Measurements from ENCODE around the gene SIX6. TPM values are rescaled to one million over a fixed set of nuclear protein-coding genes. Genes with fewer than 3 reads are reported as not detected.

The SIX6 gene
- total and polyA plus RNA-seq, 10 of the 15 experiments (the other 5 are each of a cell fraction or from before 2014, with no cell fraction given) = not detected

- Histone ChIP-seq H3K27me3 (replicated peaks in 1 of 2; ENCODE audit: control insufficient read depth in 2 of 2, insufficient read depth in 2 of 2, low read length in 1 of 2) (no peaks in the 10 kb centered on the region), H3K79me2 (ENCODE audit: control insufficient read depth, insufficient read depth, low read length) (no peaks in the 10 kb centered on the region), H3K4me1 (ENCODE audit: control insufficient read depth, insufficient read depth, low read length) (no peaks in the 10 kb centered on the region), H2AFZ (ENCODE audit: control insufficient read depth, low read depth, low read length) (no peak overlapping the region), H3K4me2 (ENCODE audit: control insufficient read depth, insufficient read depth) (no peak overlapping the region), H3K4me3 (no peak overlapping the region), H3K9ac (ENCODE audit: control insufficient read depth, insufficient read depth, low read length) (no peak overlapping the region), H4K20me1 (ENCODE audit: control insufficient read depth, insufficient read depth) (no peaks in the 10 kb centered on the region), H3K27ac (ENCODE audit: control insufficient read depth, insufficient read depth) (no peak overlapping the region), H3K36me3 (ENCODE audit: control insufficient read depth in 2 of 2, insufficient read depth in 2 of 2, low read length in 1 of 2) (no peaks in the 10 kb centered on the region), H3K9me3 (replicated peaks; ENCODE audit: control insufficient read depth, insufficient read depth, low read length) (no peaks in the 10 kb centered on the region)
- RAD21 ChIA-PET (ENCODE audit: unreplicated experiment) = no interaction called here
- ATAC-seq (no peak), DNase-seq (ENCODE audit: low read depth, low spot score) (no peak), FAIRE-seq (no peak)
- CTCF ChIA-PET = no interaction called here
- POLR2A ChIA-PET = no interaction called here
- SMC1A ChIA-PET (ENCODE audit: uncharacterized antibody, unreplicated experiment) = no interaction called here
- TF ChIP-seq BMI1 (IDR thresholded peaks at IDR 0.05; ENCODE audit: borderline replicate concordance) = no peak
- TF ChIP-seq NKRF (conservative IDR thresholded peaks at IDR 0.05) = no peak
- TF ChIP-seq RELA (IDR thresholded peaks at IDR 0.05; ENCODE audit: borderline replicate concordance, partially characterized antibody) = no peak
- intact Hi-C loops (cut with micrococcal nuclease; ENCODE audit: unreplicated experiment) (no loop called here), in situ Hi-C loops (cut with MboI) (no loop called here)
- no TSS peak for BruUV-seq (replicated peaks)
These were observed 28.7 kb downstream of the SIX6 start for GRCh38 chr14:60537663-60538062.

- no peak overlapping the region for H3K27ac ChIP-seq (ENCODE audit: control insufficient read depth, insufficient read depth)
- no peak overlapping the region for H3K4me2 ChIP-seq (ENCODE audit: control insufficient read depth, insufficient read depth)
- no peak overlapping the region for H3K9ac ChIP-seq (ENCODE audit: control insufficient read depth, insufficient read depth, low read length)
- in situ Hi-C loops (cut with MboI) = no loop called here
- ChIA-PET SMC1A (ENCODE audit: uncharacterized antibody, unreplicated experiment) (no interaction called here), CTCF (no interaction called here), RAD21 (ENCODE audit: unreplicated experiment) (no interaction called here), POLR2A (no interaction called here)
- BruUV-seq (replicated peaks) = no TSS peak
- no peaks in the 10 kb centered on the region; a peak in 1 of 4 replicates for H3K27me3 ChIP-seq (replicated peaks in 1 of 2; ENCODE audit: control insufficient read depth in 2 of 2, insufficient read depth in 2 of 2, low read length in 1 of 2)
- TF ChIP-seq ZNF592 (IDR thresholded peaks at IDR 0.05) (no peak), ZBED1 (IDR thresholded peaks at IDR 0.05; ENCODE audit: borderline replicate concordance) (no peak), NFIC (IDR thresholded peaks at IDR 0.05; ENCODE audit: low read depth, low read length) (peak; percentile 26; the same call in 1 of the 2 replicates), IRF4 (IDR thresholded peaks at IDR 0.05; ENCODE audit: low read depth, low read length) (peak; percentile 65; the same call in 1 of the 2 replicates), TCF7 (IDR thresholded peaks at IDR 0.05; ENCODE audit: borderline replicate concordance) (no peak), JUNB (IDR thresholded peaks at IDR 0.05) (peak; percentile 59), SPI1 (IDR thresholded peaks at IDR 0.05; ENCODE audit: borderline replicate concordance, insufficient read depth, low read depth, low read length) (peak; percentile 68; the same call in 1 of the 2 replicates), RUNX3 (IDR thresholded peaks at IDR 0.05; ENCODE audit: low read length) (peak; percentile 44), ZNF24 (IDR thresholded peaks at IDR 0.05) (no peak)
- H3K9me3 ChIP-seq (replicated peaks; ENCODE audit: control insufficient read depth, insufficient read depth, low read length) = no peaks in the 10 kb centered on the region; the same call in 2 of the 3 replicates
- H3K79me2 ChIP-seq (ENCODE audit: control insufficient read depth, insufficient read depth, low read length) = no peaks in the 10 kb centered on the region
- intact Hi-C loops (cut with micrococcal nuclease; ENCODE audit: unreplicated experiment) = no loop called here
- no peak overlapping the region for H2AFZ ChIP-seq (ENCODE audit: control insufficient read depth, low read depth, low read length)
- H3K36me3 ChIP-seq (ENCODE audit: control insufficient read depth in 2 of 2, insufficient read depth in 2 of 2, low read length in 1 of 2) = no peaks in the 10 kb centered on the region
- DNase-seq (ENCODE audit: low read depth, low spot score) (no peak), ATAC-seq (peak; percentile 34; the same call in 1 of the 3 replicates), FAIRE-seq (no peak)
- H3K4me3 ChIP-seq = no peak overlapping the region
- 2% methylated on average over 2 of the region's 2 CpGs for WGBS (ENCODE audit: insufficient coverage, insufficient replicate concordance, low lambda C conversion rate, missing lambda C conversion rate)
- no peaks in the 10 kb centered on the region for H4K20me1 ChIP-seq (ENCODE audit: control insufficient read depth, insufficient read depth)
- H3K4me1 ChIP-seq (ENCODE audit: control insufficient read depth, insufficient read depth, low read length) = no peaks in the 10 kb centered on the region
These were observed 35.7 kb downstream of the SIX6 start for GRCh38 chr14:60544659-60545058.
